Endothelial cell of umbilical vein (primary cell): ENCODE measurements around the gene NOTCH2. TPM values are rescaled to one million over a fixed set of nuclear protein-coding genes. Genes with fewer than 3 reads are reported as not detected.

Source experiments
- BruUV-seq: library from RNA; stranded (reverse); fragments of 400-500 nt; replicated peaks from 2 replicates; lab custom pipeline; 2021; lab: Mats Ljungman, UMichigan
- CTCF ChIA-PET: fragments of 300-600, 350-600 bp; sonication (Branson Sonifier 250); formaldehyde crosslinking; loops from one replicate; lab custom pipeline; 2021; ENCODE audit warnings: antibody characterized with exemption, inconsistent platforms; lab: Charles Lee
- POLR2A ChIA-PET: fragments of 300-600, 350-600 bp; sonication (Branson Sonifier 250); formaldehyde crosslinking; loops from one replicate; lab custom pipeline; 2021; ENCODE audit warnings: antibody characterized with exemption, inconsistent platforms; lab: Charles Lee
- DNase-seq: peaks from one replicate; pipeline ENCODE4 v3.0.0-alpha.2; 2011; ENCODE audit warnings: low read depth, low spot score
- FAIRE-seq: peaks from 2 replicates; lab custom pipeline; 2011; peaks lifted over from hg19 to GRCh38; lab: Jason Lieb, UNC
- H2AFZ ChIP-seq: 2 replicates; pipeline ENCODE4 v1.6.0; 2012; ENCODE audit warnings: low read depth, low read length, control low read depth, inconsistent platforms
- H3K27ac ChIP-seq: 2 replicates; pipeline ENCODE4 v1.5.1; 2011; ENCODE audit warnings: low read depth, mild to moderate bottlenecking, control low read depth, low read length, moderate library complexity; ENCODE audit not compliant: insufficient read depth
- H3K27me3 ChIP-seq, 2 experiments: 2 replicates each; pipeline versions ENCODE4 v1.6.0 to v1.6.1; 2011; ENCODE audit warnings: low read length in 2 of 2, mixed read lengths in 1 of 2; ENCODE audit not compliant: control insufficient read depth in 2 of 2, insufficient read depth in 2 of 2
- H3K36me3 ChIP-seq, 2 experiments: 2 replicates in 1 of 2; 3 replicates in 1 of 2; pipeline ENCODE4 v1.5.1; 2011; ENCODE audit warnings: low read length in 2 of 2, mild to moderate bottlenecking in 1 of 2, moderate library complexity in 1 of 2; ENCODE audit not compliant: control insufficient read depth in 2 of 2, insufficient read depth in 2 of 2; ENCODE audit errors: extremely low read depth in 1 of 2
- H3K4me1 ChIP-seq: 3 replicates; pipeline ENCODE4 v1.5.1; 2011; ENCODE audit warnings: mild to moderate bottlenecking, low read length; ENCODE audit not compliant: control insufficient read depth, insufficient read depth; ENCODE audit errors: extremely low read depth
- H3K4me2 ChIP-seq: 2 replicates; pipeline ENCODE4 v1.6.1; 2011; ENCODE audit warnings: low read length, control low read depth, mixed read lengths; ENCODE audit not compliant: insufficient read depth
- H3K4me3 ChIP-seq, 3 experiments: fragments of 200-600 bp in 1 of 3; sonication (generic), shearing (Covaris generic) in 1 of 3; replicated peaks in 1 of 3; 2 replicates each; pipeline ENCODE4 v1.5.1; 2011 to 2016; ENCODE audit warnings: control low read depth in 3 of 3, low read length in 3 of 3, mild to moderate bottlenecking in 2 of 3, inconsistent platforms in 1 of 3, low read depth in 1 of 3, moderate library complexity in 1 of 3; ENCODE audit not compliant: insufficient read depth in 1 of 3
- H3K79me2 ChIP-seq: 2 replicates; pipeline ENCODE4 v1.6.0; 2012; ENCODE audit warnings: low read length, inconsistent platforms; ENCODE audit not compliant: control insufficient read depth, insufficient read depth
- H3K9ac ChIP-seq: replicated peaks from 2 replicates; pipeline ENCODE3; 2011; ENCODE audit warnings: low read length, control low read depth; ENCODE audit not compliant: insufficient read depth; ENCODE audit errors: extremely low read depth
- H3K9me1 ChIP-seq: replicated peaks from 3 replicates; pipeline ENCODE4 v1.6.0; 2011; ENCODE audit warnings: mild to moderate bottlenecking, low read length; ENCODE audit not compliant: control insufficient read depth, insufficient read depth; ENCODE audit errors: extremely low read depth
- H3K9me3 ChIP-seq: replicated peaks from 2 replicates; pipeline ENCODE4 v1.5.1; 2012; ENCODE audit warnings: low read length, inconsistent platforms; ENCODE audit not compliant: control insufficient read depth, insufficient read depth
- H4K20me1 ChIP-seq: replicated peaks from 2 replicates; pipeline ENCODE3; 2011; ENCODE audit warnings: mild to moderate bottlenecking, low read length; ENCODE audit not compliant: control insufficient read depth, insufficient read depth; ENCODE audit errors: extremely low read depth
- EZH2 ChIP-seq: IDR thresholded peaks from 2 replicates; pipeline ENCODE4 v1.6.1; 2012; ENCODE audit warnings: borderline replicate concordance, low read depth, mild to moderate bottlenecking, moderate library complexity, low read length, inconsistent platforms; ENCODE audit not compliant: severe bottlenecking
- FOS ChIP-seq: IDR thresholded peaks from 2 replicates; pipeline ENCODE4 v1.6.1; 2011; ENCODE audit warnings: mild to moderate bottlenecking, low read length, moderate library complexity, borderline replicate concordance; ENCODE audit not compliant: insufficient read depth
- GATA2 ChIP-seq: IDR thresholded peaks from 2 replicates; pipeline ENCODE4 v1.7.0; 2011; ENCODE audit warnings: low read depth, mild to moderate bottlenecking, moderate library complexity, mixed read lengths, low read length; ENCODE audit not compliant: insufficient read length, insufficient read depth
- JUN ChIP-seq: IDR thresholded peaks from 2 replicates; pipeline ENCODE4 v1.6.1; 2011; ENCODE audit warnings: borderline replicate concordance, low read depth; ENCODE audit not compliant: insufficient read length, insufficient read depth
- MYC ChIP-seq: IDR thresholded peaks from one replicate; pipeline ENCODE4 v1.6.1; 2011; ENCODE audit warnings: mild to moderate bottlenecking, low read depth, low read length
- POLR2A ChIP-seq: IDR thresholded peaks from 2 replicates; pipeline ENCODE4 v1.6.1; 2012; ENCODE audit warnings: low read depth, mild to moderate bottlenecking, control low read depth, low read length
- POLR2AphosphoS5 ChIP-seq: IDR thresholded peaks from 2 replicates; pipeline ENCODE4 v1.6.1; 2012; ENCODE audit warnings: low read depth, mild to moderate bottlenecking, control low read depth, low read length, moderate library complexity; ENCODE audit not compliant: insufficient read depth
- dilution Hi-C: fragments of 300-500 bp; cut with MboI; formaldehyde crosslinking; loops from one replicate; pipeline ENCODE4 v1.15.0; 2019; ENCODE audit warnings: low sequenced_read_pairs; ENCODE audit not compliant: extremely low pct_ligation_motif_present
- intact Hi-C: fragments of 100-400 bp; cut with micrococcal nuclease; formaldehyde crosslinking; loops from one replicate; pipeline ENCODE4 v1.10.0; 2022
- polyA plus RNA-seq, 4 experiments: library from polyadenylated mRNA; depleted of rRNA in 3 of 4; stranded (reverse) in 3 of 4; unstranded in 1 of 4; fragments of >200 nt; gene quantifications; 2 replicates each; pipeline versions ENCODE4 v1.2.1 to v1.2.3, GENCODE V29; 2011 to 2012; ENCODE audit warnings: missing spikeins in 1 of 4
- total RNA-seq: library from RNA; stranded (reverse); gene quantifications from 2 replicates; pipeline ENCODE4 v1.2.3, GENCODE V29; 2021
- TF ChIP-seq, protein P1 (sequence below), 2 donors: IDR thresholded peaks; 1 replicate in 1 of 2; 2 replicates in 1 of 2; pipeline ENCODE4 v1.5.1; 2011; ENCODE audit warnings: low read length in 2 of 2, mild to moderate bottlenecking in 2 of 2, moderate library complexity in 2 of 2, control low read depth in 1 of 2, inconsistent platforms in 1 of 2, low read depth in 1 of 2; ENCODE audit not compliant: insufficient read depth in 1 of 2; ENCODE audit errors: extremely low read depth in 1 of 2
- TF ChIP-seq, protein P2 (sequence below): IDR thresholded peaks from 2 replicates; pipeline ENCODE4 v1.6.1; 2011; ENCODE audit not compliant: insufficient read depth, insufficient read length

Gene NOTCH2
- total and polyA plus RNA-seq, 2 donors (not counting 3 experiments of a cell fraction or from before 2014, with no cell fraction given) = 14.3 to 49.1 TPM

DNA sequence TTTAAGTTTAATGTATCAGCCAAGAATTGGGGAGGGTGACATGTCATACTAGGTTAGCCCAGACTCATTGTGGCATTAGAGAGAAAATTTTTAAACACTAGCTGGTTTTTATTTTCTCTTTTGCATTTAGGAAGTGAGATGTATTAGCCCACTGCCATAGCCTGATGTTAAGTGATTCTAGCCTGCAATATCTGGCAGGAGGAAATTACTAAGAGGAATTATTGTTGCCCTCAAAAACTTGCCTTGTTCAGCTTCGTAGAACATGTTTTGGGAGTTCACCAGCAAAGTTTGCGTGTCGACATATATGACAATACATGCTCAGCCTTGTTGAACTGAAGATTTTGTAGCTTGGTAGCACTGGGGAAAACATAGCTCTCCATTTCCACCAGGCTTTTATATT lies 185.6 kb downstream of the NOTCH2 start:
- Histone ChIP-seq H3K27ac (no peak overlapping the region), H3K9ac (no peak overlapping the region), H3K4me1 (no peaks in the 10 kb centered on the region), H3K9me1 (no peaks in the 10 kb centered on the region), H3K9me3 (no peaks in the 10 kb centered on the region), H3K36me3 (no peaks in the 10 kb centered on the region), H3K4me3 (no peak overlapping the region), H3K4me2 (no peak overlapping the region), H3K79me2 (no peaks in the 10 kb centered on the region), H3K27me3 (peaks cover 19 to 32% of the 10 kb centered on the region in 2 experiments), H2AFZ (no peak overlapping the region), H4K20me1 (no peaks in the 10 kb centered on the region)
- ChIA-PET POLR2A (no interaction called here), CTCF (interaction anchor here (0.7 to 2.4 kb wide), 6 partner anchors 11 to 333 kb away, joined by 3 to 11 read pairs (median 4); partner anchors contain the start of gene ADAM30)
- BruUV-seq = no TSS peak
- FAIRE-seq (no peak), DNase-seq (no peak)
- intact Hi-C loops = no loop called here
- TF ChIP-seq EZH2 (no peak), FOS (no peak), MYC (no peak), POLR2AphosphoS5 (no peak), POLR2A (no peak), GATA2 (no peak), JUN (no peak)
- TF ChIP-seq, protein P1, sequence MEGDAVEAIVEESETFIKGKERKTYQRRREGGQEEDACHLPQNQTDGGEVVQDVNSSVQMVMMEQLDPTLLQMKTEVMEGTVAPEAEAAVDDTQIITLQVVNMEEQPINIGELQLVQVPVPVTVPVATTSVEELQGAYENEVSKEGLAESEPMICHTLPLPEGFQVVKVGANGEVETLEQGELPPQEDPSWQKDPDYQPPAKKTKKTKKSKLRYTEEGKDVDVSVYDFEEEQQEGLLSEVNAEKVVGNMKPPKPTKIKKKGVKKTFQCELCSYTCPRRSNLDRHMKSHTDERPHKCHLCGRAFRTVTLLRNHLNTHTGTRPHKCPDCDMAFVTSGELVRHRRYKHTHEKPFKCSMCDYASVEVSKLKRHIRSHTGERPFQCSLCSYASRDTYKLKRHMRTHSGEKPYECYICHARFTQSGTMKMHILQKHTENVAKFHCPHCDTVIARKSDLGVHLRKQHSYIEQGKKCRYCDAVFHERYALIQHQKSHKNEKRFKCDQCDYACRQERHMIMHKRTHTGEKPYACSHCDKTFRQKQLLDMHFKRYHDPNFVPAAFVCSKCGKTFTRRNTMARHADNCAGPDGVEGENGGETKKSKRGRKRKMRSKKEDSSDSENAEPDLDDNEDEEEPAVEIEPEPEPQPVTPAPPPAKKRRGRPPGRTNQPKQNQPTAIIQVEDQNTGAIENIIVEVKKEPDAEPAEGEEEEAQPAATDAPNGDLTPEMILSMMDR (IDR thresholded peaks at IDR 0.05; ENCODE audit: extremely low read depth in 1 of 2, insufficient read depth in 1 of 2, low read depth in 1 of 2, low read length in 2 of 2) = no peak
- TF ChIP-seq, protein P2, sequence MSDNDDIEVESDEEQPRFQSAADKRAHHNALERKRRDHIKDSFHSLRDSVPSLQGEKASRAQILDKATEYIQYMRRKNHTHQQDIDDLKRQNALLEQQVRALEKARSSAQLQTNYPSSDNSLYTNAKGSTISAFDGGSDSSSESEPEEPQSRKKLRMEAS = no peak
- dilution Hi-C loops = no loop called here
